Hepatocyte (in vitro differentiated cells): ENCODE measurements around the gene ROBO1. TPM values are rescaled to one million over a fixed set of nuclear protein-coding genes. Genes with fewer than 3 reads are reported as not detected.

Experiments used
- DNase-seq: peaks from one replicate; pipeline ENCODE4 v3.0.0-alpha.2; 2016; ENCODE audit warnings: low spot score
- H2AFZ ChIP-seq: fragments of 200-600 bp; sonication (generic); 2 replicates; pipeline ENCODE4 v1.6.0; 2016; ENCODE audit warnings: antibody characterized with exemption, mild to moderate bottlenecking
- H3K27ac ChIP-seq: fragments of 200-600 bp; sonication (generic); 2 replicates; pipeline ENCODE4 v1.5.1; 2016; ENCODE audit warnings: mild to moderate bottlenecking
- H3K27me3 ChIP-seq: fragments of 200-600 bp; sonication (generic); 2 replicates; pipeline ENCODE4 v1.6.1; 2016
- H3K36me3 ChIP-seq: fragments of 200-600 bp; sonication (generic); replicated peaks from 2 replicates; pipeline ENCODE4 v1.5.1; 2016; ENCODE audit warnings: low read depth; ENCODE audit not compliant: insufficient read depth
- H3K4me1 ChIP-seq: fragments of 200-600 bp; sonication (generic); 2 replicates; pipeline ENCODE4 v1.5.1; 2016; ENCODE audit warnings: mild to moderate bottlenecking, moderate library complexity; ENCODE audit not compliant: insufficient read depth
- H3K4me2 ChIP-seq: fragments of 200-600 bp; sonication (generic); 2 replicates; pipeline ENCODE4 v1.6.0; 2016
- H3K4me3 ChIP-seq: fragments of 200-600 bp; sonication (generic); 2 replicates; pipeline ENCODE4 v1.5.1; 2016; ENCODE audit warnings: mild to moderate bottlenecking
- H3K79me2 ChIP-seq: fragments of 200-600 bp; sonication (generic); 2 replicates; pipeline ENCODE4 v1.6.0; 2017; ENCODE audit warnings: mild to moderate bottlenecking
- H3K9me2 ChIP-seq: fragments of 200-600 bp; sonication (generic); replicated peaks from 2 replicates; pipeline ENCODE4 v1.6.0; 2017; ENCODE audit warnings: mild to moderate bottlenecking; ENCODE audit not compliant: insufficient read depth
- H3K9me3 ChIP-seq: fragments of 200-600 bp; sonication (generic); 2 replicates; pipeline ENCODE4 v1.5.1; 2016; ENCODE audit warnings: low read depth, mild to moderate bottlenecking
- H4K20me1 ChIP-seq: fragments of 200-600 bp; sonication (generic); 2 replicates; pipeline ENCODE4 v1.6.0; 2016; ENCODE audit warnings: mild to moderate bottlenecking; ENCODE audit not compliant: insufficient read depth, poor library complexity, severe bottlenecking
- CTCF ChIP-seq: fragments of 200-600 bp; sonication (generic); IDR thresholded peaks from 2 replicates; pipeline ENCODE4 v1.5.1; 2016; ENCODE audit warnings: antibody characterized with exemption, mild to moderate bottlenecking; ENCODE audit not compliant: poor library complexity
- EZH2 ChIP-seq: fragments of 200-600 bp; sonication (generic); IDR thresholded peaks from 2 replicates; pipeline ENCODE4 v1.6.1; 2016; ENCODE audit warnings: antibody characterized with exemption, mild to moderate bottlenecking, borderline replicate concordance
- EZH2phosphoT487 ChIP-seq: fragments of 200-600 bp; sonication (generic); IDR thresholded peaks from one replicate; pipeline ENCODE4 v1.6.1; 2018; ENCODE audit warnings: antibody characterized with exemption, mild to moderate bottlenecking, low read depth, moderate library complexity; ENCODE audit not compliant: unreplicated experiment, severe bottlenecking
- WGBS: methylation state at CpG from one replicate; pipeline ENCODE4 v1.1.6; 2016; ENCODE audit warnings: low lambda C conversion rate; ENCODE audit errors: missing lambda C conversion rate; 5-methylcytosine and 5-hydroxymethylcytosine counted together
- polyA plus RNA-seq: library from polyadenylated mRNA; unstranded; fragments of >200 nt; fragmentation: Nextera tagmentation; extraction: Ambion mirVana; gene quantifications from 2 replicates; pipeline ENCODE4 v1.2.1, GENCODE V29; 2016
- total RNA-seq: library from RNA; depleted of rRNA; stranded (reverse); fragments of >200 nt; gene quantifications from 2 replicates; pipeline ENCODE4 v1.2.3, GENCODE V29; 2014

Gene ROBO1
- total and polyA plus RNA-seq, 2 experiments from 2014 or later, result 13.6 to 44.3 TPM

DNA sequence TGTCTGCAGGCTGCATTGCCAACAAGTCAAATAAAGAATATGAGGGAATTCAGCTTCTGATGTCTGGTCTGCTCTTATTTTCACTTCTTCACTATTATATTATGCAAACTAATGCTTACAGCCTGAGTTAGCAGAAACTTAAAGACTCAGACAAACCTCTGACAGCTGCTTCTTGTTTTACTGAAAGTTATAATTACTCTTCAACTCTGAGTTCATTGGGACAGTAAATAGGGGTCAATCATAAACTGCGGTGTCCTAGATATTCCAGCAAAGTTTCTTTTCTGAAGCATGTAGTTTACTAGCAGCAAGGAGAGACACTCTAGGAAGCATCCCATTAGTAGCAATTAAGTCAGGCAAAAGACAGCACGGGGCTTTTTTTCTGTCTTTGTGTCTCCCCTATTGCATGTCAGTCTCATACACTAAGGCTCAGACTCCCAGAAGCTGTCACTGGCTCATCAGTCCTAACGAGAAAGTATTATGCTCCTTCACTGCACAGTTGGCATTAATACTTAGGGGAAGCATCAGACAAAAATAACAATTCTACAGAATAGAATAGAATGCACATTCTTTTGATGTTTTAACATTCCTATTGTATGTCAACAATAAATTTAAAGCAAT is 1060.8 kb downstream of the ROBO1 start:
- H3K27ac ChIP-seq, result no peak overlapping the region
- TF ChIP-seq EZH2 (no peak), EZH2phosphoT487 (no peak), CTCF (no peak)
- DNase-seq, result no peak
- H3K79me2 ChIP-seq, result no peaks in the 10 kb centered on the region
- no peaks in the 10 kb centered on the region for H3K36me3 ChIP-seq
- no peaks in the 10 kb centered on the region for H3K9me2 ChIP-seq
- WGBS, result 68% methylated on average over 3 of the region's 3 CpGs
- no peak overlapping the region for H2AFZ ChIP-seq
- no peak overlapping the region for H3K4me3 ChIP-seq
- no peaks in the 10 kb centered on the region for H3K4me1 ChIP-seq
- no peaks in the 10 kb centered on the region for H3K27me3 ChIP-seq
- no peak overlapping the region for H3K4me2 ChIP-seq
- no peaks in the 10 kb centered on the region for H3K9me3 ChIP-seq
- no peaks in the 10 kb centered on the region for H4K20me1 ChIP-seq

- Histone ChIP-seq H3K27me3 (no peaks in the 10 kb centered on the region), H3K27ac (no peak overlapping the region), H3K36me3 (no peaks in the 10 kb centered on the region), H4K20me1 (no peaks in the 10 kb centered on the region), H3K4me2 (no peak overlapping the region), H3K9me2 (no peaks in the 10 kb centered on the region), H3K4me1 (no peaks in the 10 kb centered on the region), H3K79me2 (no peaks in the 10 kb centered on the region), H3K4me3 (no peak overlapping the region), H2AFZ (no peak overlapping the region), H3K9me3 (no peaks in the 10 kb centered on the region)
- DNase-seq, result no peak
- TF ChIP-seq EZH2phosphoT487, result no peak
- no peak for TF ChIP-seq EZH2
- no peak for TF ChIP-seq CTCF
- 67% methylated on average over 2 of the region's 2 CpGs for WGBS
These were observed 1063.9 kb downstream of the ROBO1 start for GRCh38 chr3:78703944-78704343.

- H3K27ac ChIP-seq, result no peak overlapping the region
- no peaks in the 10 kb centered on the region for H3K4me1 ChIP-seq
- no peak for DNase-seq
- H3K9me2 ChIP-seq, result no peaks in the 10 kb centered on the region
- H3K79me2 ChIP-seq, result no peaks in the 10 kb centered on the region
- no peak for TF ChIP-seq EZH2phosphoT487
- TF ChIP-seq EZH2, result no peak
- no peak for TF ChIP-seq CTCF
- H4K20me1 ChIP-seq, result no peaks in the 10 kb centered on the region
- no peak overlapping the region for H2AFZ ChIP-seq
- H3K4me2 ChIP-seq, result no peak overlapping the region
- H3K27me3 ChIP-seq, result no peaks in the 10 kb centered on the region
- H3K36me3 ChIP-seq, result no peaks in the 10 kb centered on the region
- H3K9me3 ChIP-seq, result no peaks in the 10 kb centered on the region
- 45% methylated on average over 2 of the region's 2 CpGs for WGBS
- H3K4me3 ChIP-seq, result no peak overlapping the region
These were observed 1066.3 kb downstream of the ROBO1 start for GRCh38 chr3:78701537-78701936.
